AG09309 (cell line): ENCODE measurements around the gene PWP2.
"Not testable (repeated sequence)": the region's sequence is repeated elsewhere in the genome, so short reads cannot be mapped to it uniquely, and the experiment has no call there.

Experiments used
- DNase-seq: peaks from one replicate; pipeline ENCODE4 v3.0.0-alpha.2; 2010; ENCODE audit warnings: low read depth
- H3K4me3 ChIP-seq: 2 replicates; pipeline ENCODE4 v1.5.1; 2011; ENCODE audit warnings: mild to moderate bottlenecking, low read depth, low read length, moderate library complexity; ENCODE audit not compliant: control insufficient read depth
- TF ChIP-seq, protein P1 (sequence below): IDR thresholded peaks from 2 replicates; pipeline ENCODE4 v1.5.1; 2011; ENCODE audit warnings: mild to moderate bottlenecking, low read depth, low read length, inconsistent platforms; ENCODE audit not compliant: insufficient read depth, control insufficient read depth; ENCODE audit errors: missing control alignments

The PWP2 gene

DNA sequence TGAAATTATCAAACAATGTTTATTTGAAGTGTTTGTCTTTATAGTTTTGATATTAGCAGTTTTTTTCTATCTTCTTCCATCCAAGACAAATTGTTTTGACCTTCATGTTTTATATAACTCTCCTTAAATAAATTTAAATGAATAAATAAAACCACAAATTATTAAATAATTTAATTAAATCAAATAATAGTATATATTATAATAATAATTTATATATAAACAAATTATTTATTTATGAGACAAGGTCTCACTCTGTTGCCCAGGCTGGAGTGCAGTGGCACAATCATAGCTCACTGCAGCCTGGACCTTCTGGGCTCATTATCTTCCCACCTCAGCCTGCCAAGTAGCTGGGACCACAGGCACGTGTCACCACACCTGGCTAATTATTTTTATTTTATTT, 12.4 kb upstream of the PWP2 start:
- TF ChIP-seq, protein P1, sequence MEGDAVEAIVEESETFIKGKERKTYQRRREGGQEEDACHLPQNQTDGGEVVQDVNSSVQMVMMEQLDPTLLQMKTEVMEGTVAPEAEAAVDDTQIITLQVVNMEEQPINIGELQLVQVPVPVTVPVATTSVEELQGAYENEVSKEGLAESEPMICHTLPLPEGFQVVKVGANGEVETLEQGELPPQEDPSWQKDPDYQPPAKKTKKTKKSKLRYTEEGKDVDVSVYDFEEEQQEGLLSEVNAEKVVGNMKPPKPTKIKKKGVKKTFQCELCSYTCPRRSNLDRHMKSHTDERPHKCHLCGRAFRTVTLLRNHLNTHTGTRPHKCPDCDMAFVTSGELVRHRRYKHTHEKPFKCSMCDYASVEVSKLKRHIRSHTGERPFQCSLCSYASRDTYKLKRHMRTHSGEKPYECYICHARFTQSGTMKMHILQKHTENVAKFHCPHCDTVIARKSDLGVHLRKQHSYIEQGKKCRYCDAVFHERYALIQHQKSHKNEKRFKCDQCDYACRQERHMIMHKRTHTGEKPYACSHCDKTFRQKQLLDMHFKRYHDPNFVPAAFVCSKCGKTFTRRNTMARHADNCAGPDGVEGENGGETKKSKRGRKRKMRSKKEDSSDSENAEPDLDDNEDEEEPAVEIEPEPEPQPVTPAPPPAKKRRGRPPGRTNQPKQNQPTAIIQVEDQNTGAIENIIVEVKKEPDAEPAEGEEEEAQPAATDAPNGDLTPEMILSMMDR, result no peak
- no peak overlapping the region for H3K4me3 ChIP-seq

DNA sequence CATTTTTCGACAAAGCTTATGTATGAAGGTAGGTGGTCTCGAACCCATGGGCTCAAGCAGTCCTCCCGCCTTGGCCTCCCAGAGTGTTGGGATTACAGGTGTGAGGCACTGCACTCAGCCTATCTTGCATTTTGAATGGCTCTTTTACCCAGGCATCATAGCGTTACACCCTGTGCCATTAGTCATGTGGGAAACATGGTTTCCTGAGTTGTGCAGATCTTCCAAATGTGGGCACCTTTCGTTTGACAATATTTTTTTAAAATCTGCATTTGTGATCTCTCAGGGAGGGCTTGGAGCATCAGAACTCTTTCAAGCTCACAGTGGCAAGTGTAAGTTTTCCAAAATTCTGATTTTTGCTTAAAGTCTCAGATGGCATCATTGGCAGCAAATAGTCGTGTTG, 8.7 kb upstream of the PWP2 start:
- not testable (repeated sequence) for H3K4me3 ChIP-seq, DNase-seq

More for the DNA sequence above, 12.4 kb upstream of the PWP2 start:
- no peak for DNase-seq

- DNase-seq, H3K4me3 ChIP-seq: not testable (repeated sequence)
These were observed 8.2 kb upstream of the PWP2 start for GRCh38 chr21:44098964-44099363.

GRCh38 chr21:44107589-44107988, 390 bp downstream of the PWP2 start:
- not testable (repeated sequence) for DNase-seq, H3K4me3 ChIP-seq

DNA sequence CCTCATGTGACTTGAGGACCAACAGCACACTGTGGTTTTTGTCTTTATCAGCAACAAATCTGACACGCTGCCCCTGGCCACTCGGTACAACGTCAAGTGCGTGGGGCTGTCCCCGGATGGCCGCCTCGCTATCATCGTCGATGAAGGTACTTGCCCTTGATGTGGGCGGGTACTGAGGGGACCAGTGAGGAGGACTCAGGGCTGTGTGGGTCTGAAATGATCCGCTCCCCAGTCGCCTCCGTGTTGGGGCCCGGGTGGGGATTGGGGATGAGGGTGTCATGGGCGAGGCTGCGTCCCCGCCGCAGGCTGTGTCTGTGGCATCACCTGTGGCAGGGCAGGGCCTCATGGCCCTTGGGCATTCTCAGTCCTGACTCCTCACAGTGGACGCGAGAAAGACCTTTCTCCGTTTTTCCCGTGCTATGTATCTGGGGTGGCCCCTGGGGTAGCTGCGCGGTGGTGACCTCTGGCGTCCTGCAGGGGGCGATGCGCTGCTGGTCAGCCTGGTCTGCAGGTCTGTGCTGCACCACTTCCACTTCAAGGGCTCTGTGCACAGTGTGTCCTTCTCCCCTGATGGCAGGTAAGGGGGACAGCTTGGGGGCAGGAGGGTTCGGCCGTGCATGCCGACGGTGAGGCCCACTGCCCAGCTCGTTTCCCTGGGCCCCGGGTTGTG, 6.6 kb downstream of the PWP2 start:
- H3K4me3 ChIP-seq, DNase-seq: not testable (repeated sequence)

DNA sequence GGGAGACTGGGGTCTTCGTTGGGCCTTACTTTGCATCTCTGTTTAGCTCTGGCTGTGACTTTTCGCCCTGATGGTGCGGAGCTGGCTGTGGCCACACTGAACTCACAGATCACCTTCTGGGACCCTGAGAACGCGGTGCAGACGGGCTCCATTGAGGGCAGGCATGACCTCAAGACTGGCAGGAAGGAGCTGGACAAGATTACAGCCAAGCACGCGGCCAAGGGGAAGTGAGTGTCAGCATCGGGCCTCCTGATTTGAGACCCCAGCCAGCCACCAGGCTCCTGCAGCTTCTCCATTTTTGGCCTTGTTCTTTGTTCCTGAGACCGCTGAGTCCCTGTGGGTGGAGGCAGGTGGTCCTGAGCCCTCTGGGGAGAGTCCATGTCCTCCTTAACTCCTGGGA, 14.9 kb downstream of the PWP2 start:
- DNase-seq, H3K4me3 ChIP-seq: not testable (repeated sequence)

DNA sequence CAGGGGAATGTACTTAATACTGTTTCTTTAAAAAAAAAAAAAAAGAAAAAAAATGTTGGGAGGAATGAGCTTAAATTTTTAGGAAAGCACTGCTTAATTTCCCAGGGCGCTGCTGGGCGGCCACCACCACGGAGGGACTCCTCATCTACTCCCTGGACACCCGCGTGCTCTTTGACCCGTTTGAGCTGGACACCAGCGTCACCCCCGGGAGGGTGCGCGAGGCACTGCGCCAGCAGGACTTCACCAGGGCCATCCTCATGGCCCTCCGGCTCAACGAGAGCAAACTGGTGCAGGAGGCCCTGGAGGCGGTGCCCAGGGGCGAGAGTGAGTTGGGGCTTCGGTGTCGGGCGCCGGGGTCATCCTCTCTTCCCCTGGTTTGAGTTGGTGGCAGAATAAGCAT, 20.6 kb downstream of the PWP2 start:
- H3K4me3 ChIP-seq, DNase-seq: not testable (repeated sequence)

DNA sequence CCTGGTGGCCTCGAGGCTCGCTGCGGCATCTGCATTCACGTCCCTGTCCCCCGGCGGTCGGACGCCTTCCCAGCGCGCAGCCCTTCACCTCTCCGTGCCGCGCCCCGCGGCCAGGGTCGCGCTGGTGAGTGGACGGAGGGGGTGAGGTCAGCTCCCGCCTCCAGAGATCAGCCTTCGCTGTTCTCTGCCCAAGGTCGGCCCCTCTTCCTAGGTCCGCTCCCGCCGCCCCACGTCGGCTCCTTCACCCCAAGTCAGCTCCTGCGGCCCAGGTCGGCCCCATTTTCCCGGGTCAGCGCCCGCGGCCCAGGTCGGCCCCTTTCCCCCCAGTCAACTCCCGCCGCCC, 26.5 kb downstream of the PWP2 start:
- not testable (repeated sequence) for H3K4me3 ChIP-seq

GRCh38 chr21:44134732-44135131, 27.5 kb downstream of the PWP2 start:
- not testable (repeated sequence) for DNase-seq, H3K4me3 ChIP-seq

More for the DNA sequence above, 26.5 kb downstream of the PWP2 start:
- not testable (repeated sequence) for DNase-seq

GRCh38 chr21:44138039-44138438, 30.8 kb downstream of the PWP2 start:
- H3K4me3 ChIP-seq, result not testable (repeated sequence)

DNA sequence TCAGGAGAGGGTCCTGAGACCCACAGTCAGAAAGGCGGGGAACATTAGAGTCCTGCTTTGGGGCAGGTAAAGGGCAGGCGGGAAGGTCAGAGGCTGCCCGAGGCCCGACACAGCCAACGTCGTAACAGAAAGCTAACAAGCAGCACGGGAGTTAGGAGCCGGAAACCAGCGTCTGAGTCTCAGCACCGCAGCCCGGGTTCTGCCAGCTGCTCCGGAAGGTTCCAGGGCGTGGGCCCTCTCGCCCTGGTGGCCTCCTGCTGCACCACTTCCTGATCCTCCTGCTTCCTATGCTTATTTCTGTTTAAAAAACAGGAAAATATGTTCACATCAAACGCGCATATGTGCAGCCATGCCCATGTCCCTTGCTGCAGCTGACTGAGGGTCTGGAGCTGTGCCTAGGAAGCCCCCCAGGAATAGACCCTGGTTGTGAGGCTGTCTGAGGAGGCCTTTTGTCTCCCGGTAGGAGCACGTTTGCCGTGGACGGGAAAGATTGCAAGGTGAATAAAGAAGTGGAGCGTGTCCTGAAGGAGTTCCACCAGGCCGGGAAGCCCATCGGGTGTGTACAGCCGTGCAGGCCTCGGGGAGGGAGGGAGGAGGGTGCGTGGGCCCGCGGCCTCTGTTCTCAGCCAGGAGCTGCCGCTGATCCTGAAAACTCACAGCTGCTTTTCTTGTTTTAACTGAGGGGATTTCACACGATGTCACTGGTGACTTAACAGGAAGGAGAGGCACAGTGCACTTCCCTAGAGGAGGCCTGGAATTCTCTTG, 32.8 kb downstream of the PWP2 start:
- DNase-seq, H3K4me3 ChIP-seq: not testable (repeated sequence)

More at GRCh38 chr21:44138039-44138438, 30.8 kb downstream of the PWP2 start:
- not testable (repeated sequence) for DNase-seq

GRCh38 chr21:44140552-44140932, 33.3 kb downstream of the PWP2 start:
- H3K4me3 ChIP-seq, DNase-seq: not testable (repeated sequence)

DNA sequence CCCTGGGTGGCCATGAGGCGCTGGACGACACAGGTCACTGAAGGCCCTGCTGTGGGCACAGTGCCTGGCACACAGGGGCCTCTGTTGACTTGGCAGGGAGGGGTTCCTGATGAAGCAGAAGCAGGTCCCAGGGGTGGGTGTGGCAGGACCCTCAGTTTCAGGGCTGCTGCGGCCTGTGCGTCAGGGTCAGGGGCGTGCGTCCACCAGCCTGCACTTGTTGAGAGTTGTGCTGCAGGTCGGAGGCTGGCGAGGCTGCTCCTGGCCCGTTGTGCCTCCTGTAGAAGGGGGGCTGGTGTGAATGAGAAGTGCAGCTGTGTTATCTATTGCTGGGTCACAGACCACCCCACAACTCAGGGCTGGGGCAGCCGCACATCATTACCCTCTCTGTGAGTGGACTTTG, 35.3 kb downstream of the PWP2 start:
- not testable (repeated sequence) for DNase-seq, H3K4me3 ChIP-seq

DNA sequence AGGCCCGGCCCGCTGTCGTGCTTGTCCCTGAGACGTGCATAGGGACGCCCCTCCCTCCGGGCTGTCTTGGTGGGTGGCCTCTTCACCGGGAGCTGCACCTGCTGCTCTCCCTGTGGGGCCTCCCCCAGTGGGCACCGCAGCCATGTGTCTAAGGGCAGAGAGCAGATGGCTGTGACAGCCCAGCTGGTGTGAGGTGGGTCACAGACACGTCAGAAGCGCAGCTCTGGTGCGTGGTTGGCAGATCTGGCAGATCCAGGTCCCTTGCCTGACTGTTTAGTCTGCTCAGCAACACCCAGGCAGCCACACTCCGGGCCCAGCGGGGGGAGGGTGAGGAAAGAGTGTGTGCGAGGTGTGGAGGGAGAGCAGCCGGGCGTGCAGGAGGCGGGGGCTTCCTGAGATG, 36.2 kb downstream of the PWP2 start:
- DNase-seq, result not testable (repeated sequence)

GRCh38 chr21:44143996-44144395, 36.8 kb downstream of the PWP2 start:
- DNase-seq, result not testable (repeated sequence)

More for the DNA sequence above, 36.2 kb downstream of the PWP2 start:
- not testable (repeated sequence) for H3K4me3 ChIP-seq

DNA sequence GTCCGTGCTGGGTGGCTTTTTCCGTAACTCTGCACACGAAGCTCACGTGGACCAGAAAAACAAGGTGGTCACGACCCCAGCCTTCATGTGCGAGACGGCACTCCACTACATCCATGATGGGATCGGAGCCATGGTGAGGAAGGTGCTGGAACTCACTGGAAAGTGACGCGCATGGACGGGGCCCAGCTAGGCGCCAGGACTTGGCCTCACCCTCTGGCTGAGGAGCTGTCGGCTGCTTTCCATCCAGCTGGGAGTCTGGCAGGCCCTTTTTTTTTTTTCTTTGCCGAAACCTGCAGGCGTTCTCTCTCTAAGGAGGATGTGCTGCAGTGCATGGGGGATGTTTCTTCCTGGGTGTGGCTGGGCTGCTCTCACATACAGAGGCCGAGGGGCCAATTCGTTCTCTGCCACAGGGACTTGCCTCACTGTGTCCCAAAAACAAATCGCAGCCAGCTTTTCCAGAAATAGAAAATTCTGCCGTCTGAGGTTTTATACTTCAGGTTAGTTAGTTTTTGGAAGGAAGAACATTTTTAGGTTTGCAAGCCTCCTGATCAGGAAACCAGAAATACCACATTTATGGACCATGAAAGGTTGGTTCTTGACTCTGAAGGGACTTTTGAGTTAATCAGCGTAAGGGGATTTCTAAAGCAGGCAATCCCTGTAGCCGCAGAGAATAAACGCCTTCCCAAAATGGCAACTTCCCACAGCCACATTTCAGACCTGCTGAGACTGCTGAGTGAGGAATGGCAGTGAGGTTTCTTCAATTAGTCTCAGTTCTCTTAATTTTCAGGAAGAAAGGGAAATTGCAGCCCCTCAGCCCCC, 37.8 kb downstream of the PWP2 start:
- not testable (repeated sequence) for H3K4me3 ChIP-seq, DNase-seq

More at GRCh38 chr21:44143996-44144395, 36.8 kb downstream of the PWP2 start:
- H3K4me3 ChIP-seq, result not testable (repeated sequence)

DNA sequence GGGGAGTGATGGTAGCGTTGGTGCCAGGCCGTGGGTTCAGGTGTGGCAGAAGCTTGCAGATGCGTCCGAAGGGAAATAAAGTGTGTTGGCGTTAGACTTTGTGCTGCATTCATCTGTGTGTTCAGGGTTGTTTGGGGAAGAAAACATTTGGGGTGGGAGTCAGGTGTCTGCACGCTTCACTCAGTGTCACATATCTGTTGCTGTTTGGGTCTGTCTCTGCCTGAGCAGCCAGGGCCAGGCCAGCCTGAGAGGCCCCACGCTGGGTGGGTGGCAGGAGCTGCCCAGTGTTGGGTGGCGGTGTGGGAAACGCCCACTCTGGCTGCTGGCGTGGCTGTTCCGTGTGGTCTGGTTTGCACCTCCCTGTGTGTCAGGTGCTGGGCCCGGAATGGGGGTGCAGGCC, 38.4 kb downstream of the PWP2 start:
- not testable (repeated sequence) for DNase-seq, H3K4me3 ChIP-seq
